ENCODE results near the gene RABEPK. TPM values are rescaled to one million over a fixed set of nuclear protein-coding genes. Genes with fewer than 3 reads are reported as not detected.

RABEPK gene
- total and polyA plus RNA-seq, 2 experiments from 2014 or later = 20.4 to 30.1 TPM

DNA sequence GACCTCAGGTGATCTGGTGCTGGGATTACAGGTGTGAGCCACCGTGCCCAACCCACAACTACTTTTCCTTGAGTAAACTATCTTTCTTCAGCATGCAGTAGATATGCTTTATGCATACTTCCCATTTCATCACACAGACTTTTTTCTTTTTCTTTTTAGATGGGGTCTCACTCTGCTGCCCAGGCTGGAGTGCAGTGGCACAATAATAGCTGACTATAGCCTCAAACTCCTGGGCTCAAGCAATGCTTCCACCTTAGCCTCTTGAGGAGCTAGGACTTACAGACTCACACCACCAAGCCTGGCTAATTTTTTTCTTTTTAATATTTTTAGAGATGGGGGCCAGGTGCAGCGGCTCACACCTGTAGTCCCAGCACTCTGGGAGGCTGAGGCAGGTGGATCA, 33.6 kb upstream of the RABEPK start:
- H3K4me3 ChIP-seq = no peak overlapping the region
- H3K79me2 ChIP-seq = peaks cover 45% of the 10 kb centered on the region
- no peaks in the 10 kb centered on the region for H3K27me3 ChIP-seq
- H3K36me3 ChIP-seq (replicated peaks; ENCODE audit: insufficient read depth, low read depth) = no peaks in the 10 kb centered on the region
- no peaks in the 10 kb centered on the region for H3K9me2 ChIP-seq (replicated peaks; ENCODE audit: insufficient read depth)
- no peaks in the 10 kb centered on the region for H3K9me3 ChIP-seq (ENCODE audit: low read depth)
- no peak for DNase-seq (ENCODE audit: low spot score)
- TF ChIP-seq, protein P1, sequence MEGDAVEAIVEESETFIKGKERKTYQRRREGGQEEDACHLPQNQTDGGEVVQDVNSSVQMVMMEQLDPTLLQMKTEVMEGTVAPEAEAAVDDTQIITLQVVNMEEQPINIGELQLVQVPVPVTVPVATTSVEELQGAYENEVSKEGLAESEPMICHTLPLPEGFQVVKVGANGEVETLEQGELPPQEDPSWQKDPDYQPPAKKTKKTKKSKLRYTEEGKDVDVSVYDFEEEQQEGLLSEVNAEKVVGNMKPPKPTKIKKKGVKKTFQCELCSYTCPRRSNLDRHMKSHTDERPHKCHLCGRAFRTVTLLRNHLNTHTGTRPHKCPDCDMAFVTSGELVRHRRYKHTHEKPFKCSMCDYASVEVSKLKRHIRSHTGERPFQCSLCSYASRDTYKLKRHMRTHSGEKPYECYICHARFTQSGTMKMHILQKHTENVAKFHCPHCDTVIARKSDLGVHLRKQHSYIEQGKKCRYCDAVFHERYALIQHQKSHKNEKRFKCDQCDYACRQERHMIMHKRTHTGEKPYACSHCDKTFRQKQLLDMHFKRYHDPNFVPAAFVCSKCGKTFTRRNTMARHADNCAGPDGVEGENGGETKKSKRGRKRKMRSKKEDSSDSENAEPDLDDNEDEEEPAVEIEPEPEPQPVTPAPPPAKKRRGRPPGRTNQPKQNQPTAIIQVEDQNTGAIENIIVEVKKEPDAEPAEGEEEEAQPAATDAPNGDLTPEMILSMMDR (IDR thresholded peaks at IDR 0.05; ENCODE audit: poor library complexity) = no peak
- no peak for TF ChIP-seq EZH2 (IDR thresholded peaks at IDR 0.05; ENCODE audit: borderline replicate concordance)
- no peak for TF ChIP-seq EZH2phosphoT487 (IDR thresholded peaks at IDR 0.05; ENCODE audit: low read depth, severe bottlenecking, unreplicated experiment)
- H2AFZ ChIP-seq = no peak overlapping the region
- H3K4me1 ChIP-seq (ENCODE audit: insufficient read depth) = no peaks in the 10 kb centered on the region
- H3K4me2 ChIP-seq = no peak overlapping the region
- no peak overlapping the region for H3K27ac ChIP-seq
- H4K20me1 ChIP-seq (ENCODE audit: insufficient read depth, poor library complexity, severe bottlenecking) = peaks cover 13% of the 10 kb centered on the region
- WGBS (ENCODE audit: low lambda C conversion rate, missing lambda C conversion rate) = 98% methylated on average over 2 of the region's 2 CpGs

DNA sequence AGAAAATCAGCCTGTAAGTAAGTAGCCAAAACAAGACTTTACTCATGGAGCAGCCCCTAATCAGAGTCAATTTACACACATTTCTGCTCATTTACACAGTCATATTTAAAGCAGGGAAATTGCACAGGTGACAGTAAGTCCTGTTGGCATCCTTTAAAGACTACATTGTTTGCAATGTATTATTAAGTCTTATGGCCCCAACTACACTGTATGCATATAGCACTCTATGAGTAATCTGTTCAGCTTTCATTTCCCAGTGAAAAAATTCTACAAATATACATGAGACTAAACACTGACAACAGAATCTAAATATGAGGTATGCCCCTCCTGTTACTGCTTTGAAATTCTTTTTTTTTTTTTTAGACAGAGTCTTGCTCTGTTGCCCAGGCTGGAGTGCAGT, 30.4 kb upstream of the RABEPK start:
- no peak overlapping the region for H3K4me3 ChIP-seq
- no peak for DNase-seq (ENCODE audit: low spot score)
- no peaks in the 10 kb centered on the region for H3K9me3 ChIP-seq (ENCODE audit: low read depth)
- H2AFZ ChIP-seq = no peak overlapping the region
- peaks cover 71% of the 10 kb centered on the region for H3K79me2 ChIP-seq
- H3K27ac ChIP-seq = no peak overlapping the region
- H3K9me2 ChIP-seq (replicated peaks; ENCODE audit: insufficient read depth) = no peaks in the 10 kb centered on the region
- peaks cover 19% of the 10 kb centered on the region for H4K20me1 ChIP-seq (ENCODE audit: insufficient read depth, poor library complexity, severe bottlenecking)
- no peaks in the 10 kb centered on the region for H3K4me1 ChIP-seq (ENCODE audit: insufficient read depth)
- H3K36me3 ChIP-seq (replicated peaks; ENCODE audit: insufficient read depth, low read depth) = no peaks in the 10 kb centered on the region
- H3K27me3 ChIP-seq = no peaks in the 10 kb centered on the region
- H3K4me2 ChIP-seq = no peak overlapping the region
- TF ChIP-seq, protein P1 (IDR thresholded peaks at IDR 0.05; ENCODE audit: poor library complexity) = no peak
- TF ChIP-seq EZH2phosphoT487 (IDR thresholded peaks at IDR 0.05; ENCODE audit: low read depth, severe bottlenecking, unreplicated experiment) (no peak), EZH2 (IDR thresholded peaks at IDR 0.05; ENCODE audit: borderline replicate concordance) (no peak)

DNA sequence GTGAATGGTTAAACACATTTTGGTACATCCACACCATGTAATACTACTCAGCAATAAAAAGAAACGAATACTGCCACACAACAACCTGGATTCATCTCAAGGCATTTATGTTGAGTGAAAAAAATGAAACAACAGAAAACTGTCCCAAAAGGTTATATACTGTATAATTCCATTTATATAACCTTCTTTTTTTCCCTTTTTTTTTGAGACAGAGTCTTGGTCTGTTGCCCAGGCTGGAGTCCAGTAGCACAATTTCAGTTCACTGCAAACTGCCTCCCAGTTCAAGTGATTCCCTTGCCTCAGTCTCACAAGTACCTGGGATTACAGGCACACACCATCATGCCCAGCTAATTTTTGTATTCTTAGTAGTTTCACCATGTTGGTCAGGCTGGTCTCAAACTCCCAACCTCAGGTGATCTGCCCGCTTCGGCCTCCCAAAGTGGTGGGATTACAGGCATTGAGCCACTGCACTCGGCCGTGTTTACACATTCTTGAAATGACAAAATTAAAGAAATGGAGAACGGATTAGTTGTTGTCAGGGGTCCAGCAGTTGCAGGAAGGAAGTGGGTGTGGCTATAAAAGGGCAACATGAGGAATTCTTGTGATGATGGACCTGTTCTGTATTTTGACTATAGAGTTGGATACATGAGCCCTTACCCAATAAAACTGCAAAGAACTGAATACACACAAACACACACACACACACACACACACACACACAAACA, 28.1 kb upstream of the RABEPK start:
- TF ChIP-seq, protein P1 (IDR thresholded peaks at IDR 0.05; ENCODE audit: poor library complexity) = no peak
- TF ChIP-seq EZH2phosphoT487 (IDR thresholded peaks at IDR 0.05; ENCODE audit: low read depth, severe bottlenecking, unreplicated experiment) (no peak), EZH2 (IDR thresholded peaks at IDR 0.05; ENCODE audit: borderline replicate concordance) (no peak)
- H3K36me3 ChIP-seq (replicated peaks; ENCODE audit: insufficient read depth, low read depth) = no peaks in the 10 kb centered on the region
- 75% methylated on average over 6 of the region's 6 CpGs for WGBS (ENCODE audit: low lambda C conversion rate, missing lambda C conversion rate)
- no peaks in the 10 kb centered on the region for H3K4me1 ChIP-seq (ENCODE audit: insufficient read depth)
- H3K27ac ChIP-seq = no peak overlapping the region
- DNase-seq (ENCODE audit: low spot score) = no peak
- H3K9me3 ChIP-seq (ENCODE audit: low read depth) = no peaks in the 10 kb centered on the region
- H2AFZ ChIP-seq = no peak overlapping the region
- no peak overlapping the region for H3K4me3 ChIP-seq
- peaks cover 21% of the 10 kb centered on the region for H4K20me1 ChIP-seq (ENCODE audit: insufficient read depth, poor library complexity, severe bottlenecking)
- no peaks in the 10 kb centered on the region for H3K27me3 ChIP-seq
- no peak overlapping the region for H3K4me2 ChIP-seq
- no peaks in the 10 kb centered on the region for H3K9me2 ChIP-seq (replicated peaks; ENCODE audit: insufficient read depth)
- H3K79me2 ChIP-seq = peaks cover 78% of the 10 kb centered on the region

Data from hepatocyte (in vitro differentiated cells).